ENCODE data around the gene VPS13C.

Gene VPS13C

GRCh38 chr15:61923173-61923572 is 137.1 kb downstream of the VPS13C start:
- FAIRE-seq: no peak

- FAIRE-seq: no peak
These were observed 139.2 kb downstream of the VPS13C start for GRCh38 chr15:61921093-61921492.

DNA sequence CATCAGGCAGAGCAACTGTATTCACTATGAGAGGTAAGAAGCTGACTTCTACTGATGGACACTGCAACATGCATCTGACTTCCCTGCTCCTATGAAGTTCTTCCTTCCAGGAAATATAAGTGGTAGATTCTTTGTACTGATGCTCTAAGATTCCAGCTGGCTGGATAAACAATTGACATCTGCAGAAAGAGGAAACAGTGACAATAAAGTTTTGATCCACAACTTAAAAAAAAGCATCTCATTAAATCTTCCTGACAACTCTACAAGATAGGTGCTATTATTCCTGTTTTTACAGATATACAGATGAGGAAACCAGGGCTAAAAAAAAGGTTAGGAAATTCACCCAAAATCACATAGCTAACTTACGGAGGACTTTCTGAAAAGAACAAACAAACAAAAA is 142.8 kb downstream of the VPS13C start:
- no peak for FAIRE-seq

DNA sequence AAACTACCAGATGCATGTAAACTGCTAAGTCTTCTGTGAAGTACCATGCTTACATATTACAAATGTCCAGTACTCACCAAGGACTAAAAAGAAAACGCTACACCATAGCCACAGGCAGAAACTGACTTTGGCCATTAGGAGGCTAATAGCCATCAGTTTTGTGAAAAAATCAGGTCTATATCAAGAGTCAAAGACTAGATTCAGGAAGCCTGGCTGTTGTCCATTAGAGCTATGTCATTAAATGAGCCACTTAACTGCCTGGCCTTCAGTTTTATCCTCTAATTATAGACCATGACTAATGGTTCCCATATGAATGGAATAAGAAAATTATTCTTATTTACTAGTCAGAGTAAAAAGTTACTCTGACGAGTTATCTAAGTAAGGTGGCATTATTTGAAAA is 144.1 kb downstream of the VPS13C start:
- no peak for FAIRE-seq

- FAIRE-seq: no peak
These were observed 144.6 kb downstream of the VPS13C start for GRCh38 chr15:61915640-61916039.

GRCh38 chr15:61910839-61911369 is 149.3 kb downstream of the VPS13C start:
- no peak for FAIRE-seq

DNA sequence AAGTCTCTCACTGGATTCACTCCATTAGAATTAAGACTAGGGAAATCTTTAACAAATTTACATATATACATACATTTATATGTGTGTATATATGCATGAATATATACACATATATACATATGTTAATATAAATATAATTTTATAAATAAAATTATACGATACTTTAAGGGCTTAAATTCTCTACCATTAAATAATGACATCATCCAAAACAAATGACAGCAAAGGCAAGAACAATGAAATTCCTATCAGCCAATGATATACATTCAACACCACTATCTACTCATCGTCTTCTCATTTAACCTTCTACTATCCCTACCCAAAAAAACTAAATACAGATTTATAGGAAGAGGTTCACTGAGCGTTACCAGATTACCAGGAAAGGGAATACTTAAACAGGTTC is 152.0 kb downstream of the VPS13C start:
- peak; percentile 61 for FAIRE-seq

DNA sequence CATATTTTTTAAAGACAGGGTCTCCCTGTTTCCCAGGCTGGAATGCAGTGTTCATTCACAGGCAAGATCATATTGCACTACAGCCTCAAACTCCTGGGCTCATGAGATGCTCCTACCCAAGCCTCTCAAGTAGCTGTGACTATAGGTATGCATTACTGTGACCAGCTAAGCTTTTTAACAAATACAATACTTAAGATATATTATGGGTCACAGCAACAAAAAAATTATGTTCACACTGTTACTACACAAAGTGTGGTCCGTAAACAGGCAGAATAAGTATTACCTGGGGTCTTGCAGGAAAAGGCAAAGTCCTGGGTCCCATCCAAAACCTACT is 152.5 kb downstream of the VPS13C start:
- FAIRE-seq: no peak

DNA sequence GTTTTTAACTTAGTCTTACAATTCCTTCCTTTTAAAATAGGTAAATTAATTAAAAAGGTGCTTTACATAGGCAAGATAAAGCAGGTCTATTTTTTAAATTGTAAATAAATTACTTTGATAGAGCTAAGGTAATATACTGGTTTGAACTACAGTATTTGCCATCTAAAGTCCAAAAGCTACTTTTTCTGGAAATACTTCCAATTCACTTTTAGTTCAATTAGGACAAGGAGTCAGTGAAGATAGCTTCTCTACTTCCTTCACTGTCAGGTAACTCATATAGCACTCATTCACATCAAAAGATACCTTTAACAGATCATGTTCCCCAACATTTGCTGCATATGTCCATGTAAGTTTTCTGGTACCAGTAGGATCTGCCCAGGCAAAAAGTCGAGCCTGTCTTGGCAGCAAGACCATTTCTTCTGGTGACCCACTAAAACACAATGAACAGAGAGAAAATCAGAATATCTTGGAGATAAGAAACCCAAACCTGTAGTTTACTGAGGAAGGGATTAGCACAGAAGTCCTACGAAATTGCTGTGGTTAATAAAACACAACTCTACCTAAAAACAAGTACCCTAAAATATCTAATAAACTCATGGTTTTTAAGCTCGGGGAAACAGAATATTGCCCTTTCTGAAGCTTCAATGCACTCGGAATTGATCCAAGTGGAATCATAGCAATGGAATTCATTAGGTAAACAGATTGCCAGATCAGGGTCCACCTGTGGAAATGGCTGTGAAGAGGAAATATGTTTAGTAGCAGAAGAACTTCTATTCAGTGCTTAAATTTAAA is 153.1 kb downstream of the VPS13C start:
- no peak for FAIRE-seq

DNA sequence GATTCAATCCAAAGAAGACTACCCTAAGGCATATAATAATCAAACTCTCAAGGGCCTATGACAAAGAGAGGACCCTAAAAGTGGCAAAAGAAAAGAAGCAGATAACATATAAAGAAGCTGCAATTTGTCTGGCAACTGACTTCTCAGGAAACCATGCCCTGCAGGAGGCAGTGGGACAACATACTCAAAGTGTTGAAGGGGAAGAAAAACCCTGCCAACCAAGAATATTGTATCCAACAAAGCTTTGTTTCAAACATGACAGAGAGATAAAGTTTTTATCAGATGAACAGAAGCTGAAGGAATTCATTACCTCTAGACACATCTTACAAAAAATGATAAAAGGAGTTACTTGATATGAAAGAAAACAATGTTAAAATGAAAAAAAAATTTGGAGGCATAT is 167.1 kb downstream of the VPS13C start:
- FAIRE-seq: no peak

DNA sequence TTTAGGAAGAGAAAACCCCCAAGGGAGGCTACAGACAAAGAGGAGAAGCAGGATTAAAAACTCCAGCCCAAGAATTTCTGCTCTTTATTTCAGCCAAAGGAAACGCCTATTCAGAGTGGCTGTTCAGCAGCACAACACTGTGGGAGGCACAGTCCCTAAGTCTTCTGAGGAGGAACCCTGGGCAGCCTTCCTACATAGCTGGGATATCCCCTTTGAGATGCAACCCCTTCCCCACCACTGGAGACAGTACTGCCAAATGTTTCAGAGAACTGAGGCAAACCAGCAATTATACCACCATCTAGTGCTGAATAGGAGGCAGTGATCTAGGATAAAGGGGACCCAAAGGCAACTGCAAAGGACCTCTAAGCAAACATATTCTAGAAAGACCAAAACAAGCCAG is 168.1 kb downstream of the VPS13C start:
- no peak for FAIRE-seq

DNA sequence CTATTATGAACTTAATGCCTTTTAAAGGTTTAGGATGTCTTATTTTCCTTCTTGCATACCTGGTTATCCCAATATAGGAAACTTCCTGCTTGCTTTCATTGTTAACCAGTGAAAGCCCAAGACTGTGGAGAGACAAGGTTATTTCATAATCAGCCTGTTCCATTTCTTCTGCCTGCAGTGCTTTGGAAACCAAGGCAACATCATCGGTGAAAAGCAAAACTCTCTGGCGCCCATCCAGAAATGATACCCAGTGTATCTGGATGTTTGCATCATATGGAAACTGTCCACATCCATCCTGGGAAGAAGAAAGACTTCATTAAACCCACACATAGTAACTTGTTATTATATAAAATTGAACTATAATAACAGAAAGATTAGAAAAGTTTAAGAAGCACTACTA is 170.1 kb downstream of the VPS13C start:
- no peak for FAIRE-seq

DNA sequence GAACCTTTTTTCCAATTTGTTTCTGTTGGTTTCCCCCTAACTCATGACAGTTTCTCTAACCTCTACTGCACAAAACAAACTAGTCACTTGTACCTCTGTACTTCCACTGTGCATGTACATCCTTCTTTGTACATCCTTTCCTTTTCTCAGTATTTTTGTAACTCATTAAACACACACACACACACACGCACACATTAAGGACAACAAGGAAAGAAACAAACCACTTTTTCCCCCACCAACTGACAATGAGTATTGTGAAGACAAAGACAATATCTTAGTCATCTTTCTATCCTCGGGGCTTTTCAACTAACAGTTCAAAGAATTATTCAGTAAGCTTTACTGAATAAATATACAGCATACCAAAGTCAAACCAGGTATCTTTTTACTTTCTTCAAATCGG is 170.5 kb downstream of the VPS13C start:
- FAIRE-seq: no peak

GRCh38 chr15:61888074-61888780 is 172.0 kb downstream of the VPS13C start:
- FAIRE-seq: no peak

DNA sequence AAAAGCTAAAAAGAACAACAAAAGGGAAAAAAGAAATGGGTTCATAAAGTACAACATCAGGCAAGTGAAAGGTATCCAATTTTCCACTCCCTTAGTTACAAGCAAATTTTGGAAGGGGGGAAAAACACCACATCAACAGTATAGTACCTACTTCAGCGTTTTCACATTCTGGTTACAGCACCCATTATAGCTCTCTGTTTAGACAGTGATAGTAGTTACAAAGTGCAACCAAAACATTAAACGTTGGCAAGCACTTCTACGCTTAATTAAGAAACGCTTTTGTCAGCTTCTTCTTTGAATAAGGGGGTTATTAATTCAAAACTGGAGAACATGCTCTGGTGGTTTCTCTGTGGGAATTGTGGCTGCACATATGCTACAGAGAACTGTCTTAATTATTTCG is 180.2 kb downstream of the VPS13C start:
- FAIRE-seq: no peak

DNA sequence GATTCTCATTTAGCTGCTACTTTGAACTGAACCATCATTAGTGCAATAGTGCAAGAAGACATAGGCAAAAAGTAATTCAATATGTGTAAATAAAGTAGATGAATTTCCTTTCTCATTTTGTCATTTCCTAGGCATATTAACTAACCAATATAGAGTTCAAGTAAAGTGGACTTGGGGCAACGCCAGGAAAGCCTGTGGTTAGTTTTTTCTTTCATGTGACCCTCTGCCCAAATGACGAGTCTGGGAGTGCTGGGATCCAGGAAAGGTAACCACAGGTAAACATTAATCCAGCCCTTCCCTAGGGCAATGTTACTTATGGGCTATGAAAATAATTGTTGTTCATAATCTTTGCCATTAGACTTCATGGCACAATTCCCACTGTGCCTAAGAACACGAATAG is 181.0 kb downstream of the VPS13C start:
- FAIRE-seq: no peak

DNA sequence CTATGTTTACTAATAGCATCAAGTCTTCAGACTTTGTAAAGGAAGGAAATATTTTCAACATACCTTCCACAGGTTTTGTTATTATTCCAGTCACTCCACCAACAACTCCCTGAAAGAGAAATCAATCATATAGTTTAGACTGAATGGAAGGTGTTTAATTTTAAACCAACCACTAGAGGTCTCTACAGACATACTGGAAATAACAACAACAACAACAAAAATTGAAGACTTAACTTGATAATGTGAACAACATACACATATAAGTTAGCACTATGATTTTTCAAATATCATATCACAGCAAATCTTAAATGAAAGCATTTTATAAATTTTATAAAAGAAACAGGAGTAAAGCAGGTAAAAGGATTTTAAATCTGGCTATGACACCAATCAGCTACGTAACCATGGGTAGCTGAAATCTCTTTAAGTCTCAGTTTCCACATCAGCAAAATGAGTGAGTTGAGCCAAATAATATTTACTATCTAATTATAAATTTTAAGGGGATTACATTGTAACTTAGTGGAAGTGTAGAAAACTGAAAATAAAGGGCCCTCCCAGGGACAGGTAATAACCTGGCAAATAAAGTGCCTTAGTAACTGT is 188.2 kb downstream of the VPS13C start:
- FAIRE-seq: peak; percentile 98

DNA sequence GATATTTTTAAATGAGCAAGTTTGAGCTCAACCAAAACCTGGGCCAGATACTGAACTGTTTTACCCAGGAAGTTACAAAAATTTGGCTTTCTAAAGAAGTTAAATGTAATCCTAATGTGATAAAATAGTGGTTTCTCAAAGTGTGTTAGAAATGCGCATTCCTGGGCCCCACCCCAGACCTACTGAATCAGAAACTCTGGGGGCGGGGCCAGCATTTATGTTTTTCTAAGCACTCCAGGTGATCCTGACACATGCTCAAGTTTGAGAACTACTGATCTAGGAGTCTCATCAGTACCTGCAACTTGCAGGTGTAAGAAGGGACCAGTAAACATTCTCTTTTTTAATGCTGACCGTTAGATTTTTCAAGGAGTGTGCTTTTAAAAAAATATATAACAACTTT is 190.6 kb downstream of the VPS13C start:
- no peak for FAIRE-seq

DNA sequence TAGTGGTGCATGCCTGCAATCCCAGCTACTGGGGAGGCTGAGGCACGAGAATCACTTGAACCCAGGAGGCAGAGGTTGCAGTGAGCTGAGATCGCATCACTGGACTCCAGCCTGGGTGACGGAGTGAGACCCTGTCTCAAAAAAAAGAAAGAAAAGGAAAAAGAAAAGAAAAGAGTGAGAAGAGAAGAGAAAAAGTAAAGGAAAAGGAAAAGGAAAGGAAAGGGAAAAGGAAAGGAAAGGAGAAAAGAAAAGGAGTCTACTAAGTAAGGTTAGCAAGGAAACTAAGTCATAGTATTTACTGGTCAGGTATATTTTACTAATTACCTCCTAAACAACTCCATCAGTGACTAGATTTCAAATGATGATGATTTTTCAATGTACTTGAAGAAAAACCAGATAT is 198.3 kb downstream of the VPS13C start:
- no peak for FAIRE-seq

DNA sequence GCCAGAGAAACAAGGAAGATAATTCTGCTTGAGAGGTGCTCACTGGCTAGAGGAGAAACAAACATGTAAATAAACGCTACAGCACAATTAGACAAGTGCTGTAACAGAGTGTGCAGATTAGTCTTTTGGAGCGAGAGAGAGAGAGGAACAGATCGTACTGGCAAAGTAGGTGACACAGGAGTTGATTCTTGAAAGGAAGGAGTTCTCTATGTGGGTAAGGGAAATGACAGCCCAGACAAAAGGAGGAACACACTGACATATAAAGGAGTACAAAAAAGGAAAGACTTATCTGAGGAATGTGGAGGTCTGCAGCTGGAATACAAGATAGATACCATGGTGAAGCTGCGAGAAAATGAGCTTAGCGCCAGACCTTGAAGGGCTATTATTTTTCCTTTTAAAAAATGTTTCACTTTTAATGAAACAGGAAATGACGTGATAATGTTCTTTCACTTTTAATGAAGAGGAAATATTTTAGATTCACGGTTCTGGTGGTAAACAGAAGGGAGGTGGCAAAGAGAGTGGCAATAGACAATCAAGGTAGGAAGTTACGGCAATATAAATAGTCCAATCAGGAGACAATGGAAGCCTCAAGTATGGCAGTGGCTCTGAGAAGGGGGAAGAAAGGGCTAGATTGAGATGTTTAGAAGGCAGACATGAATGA is 202.9 kb downstream of the VPS13C start:
- no peak for FAIRE-seq

GRCh38 chr15:61856295-61856694 is 204.0 kb downstream of the VPS13C start:
- no peak for FAIRE-seq

- no peak for FAIRE-seq
These were observed 207.1 kb downstream of the VPS13C start for GRCh38 chr15:61853195-61853594.

DNA sequence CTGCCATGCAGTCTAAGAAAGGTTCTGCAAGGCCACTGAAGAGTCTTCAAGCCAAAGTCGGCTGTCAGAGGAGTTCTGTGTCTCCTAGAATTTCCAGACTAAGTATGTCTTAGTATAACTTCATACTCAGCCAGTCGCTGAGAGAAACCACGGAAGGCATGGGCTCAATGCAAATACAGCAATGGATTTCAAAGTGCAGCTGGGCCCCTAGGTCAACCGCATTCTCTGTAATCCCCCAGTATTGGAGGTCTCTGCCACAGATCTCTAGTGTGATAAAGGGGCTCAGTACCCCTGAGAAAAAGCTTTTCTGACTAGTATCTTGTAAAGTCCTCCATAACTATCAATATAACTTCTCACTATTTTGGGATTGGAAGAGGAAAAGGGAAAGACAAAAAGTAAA is 208.3 kb downstream of the VPS13C start:
- no peak for FAIRE-seq

GRCh38 chr15:61849447-61849846 is 210.8 kb downstream of the VPS13C start:
- no peak for FAIRE-seq

All from A204.1 (cell line).